Astrocyte of the cerebellum (primary cell): ENCODE data around the gene SH3RF3.

Source experiments
- DNase-seq: peaks from one replicate; pipeline ENCODE4 v3.0.0-alpha.2; 2011; ENCODE audit warnings: low read depth
- H3K4me3 ChIP-seq: 2 replicates; pipeline ENCODE4 v1.5.1; 2011; ENCODE audit warnings: mild to moderate bottlenecking, low read depth, low read length, moderate library complexity
- in situ Hi-C: cut with HindIII; loops from 2 replicates; pipeline ENCODE4 v1.10.0; 2017; ENCODE audit warnings: low sequenced_read_pairs
- TF ChIP-seq, protein P1 (sequence below): IDR thresholded peaks from 2 replicates; pipeline ENCODE4 v1.5.1; 2012; ENCODE audit warnings: low read length, low read depth, moderate library complexity, mild to moderate bottlenecking; ENCODE audit errors: missing control alignments

The SH3RF3 gene

DNA sequence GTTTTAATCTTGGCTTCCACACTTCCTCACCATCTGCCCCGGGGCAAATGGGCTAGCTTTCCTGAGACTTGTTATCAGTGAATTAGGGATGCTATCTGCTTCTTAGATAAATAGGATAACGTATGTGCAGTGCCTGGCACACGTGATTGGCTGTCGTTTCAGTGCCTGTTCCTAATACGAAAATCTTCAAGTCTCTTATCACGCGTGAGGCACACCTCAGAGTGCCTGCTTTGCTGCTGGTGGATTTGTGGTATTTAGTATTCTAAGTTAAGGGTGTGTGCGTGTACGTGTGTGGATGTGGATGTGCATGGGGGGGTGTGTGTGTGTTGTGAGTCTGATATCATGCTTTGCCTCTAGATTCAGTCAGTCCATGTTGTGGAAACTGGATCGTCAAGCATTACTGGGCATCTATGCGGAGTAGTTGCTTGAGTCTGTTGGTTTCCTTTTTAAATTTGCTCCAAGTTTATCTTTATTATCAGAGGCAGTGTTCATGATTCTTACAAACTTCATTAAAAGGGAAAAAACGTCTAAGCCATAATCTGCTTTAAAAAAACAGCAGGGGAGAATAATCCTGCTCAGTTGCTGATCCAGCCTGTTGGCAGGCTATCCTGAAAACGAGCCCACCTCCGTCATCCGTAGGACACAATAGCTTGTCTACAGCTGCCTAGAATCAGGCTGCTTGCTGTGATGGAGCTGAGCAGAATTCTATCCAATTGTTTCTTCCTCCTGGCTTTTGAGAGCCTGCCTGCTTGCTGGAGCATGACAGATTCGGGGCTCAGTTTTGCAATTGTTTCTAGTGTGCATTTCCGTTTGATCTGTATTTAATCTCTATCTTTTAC, 6.6 kb downstream of the SH3RF3 start:
- peak; percentile 82 for DNase-seq
- no peak overlapping the region for H3K4me3 ChIP-seq
- in situ Hi-C loops: loop anchor here (5.0 kb wide), 1 partner anchor 107 kb away; no protein-coding TSS in a partner anchor
- TF ChIP-seq, protein P1, sequence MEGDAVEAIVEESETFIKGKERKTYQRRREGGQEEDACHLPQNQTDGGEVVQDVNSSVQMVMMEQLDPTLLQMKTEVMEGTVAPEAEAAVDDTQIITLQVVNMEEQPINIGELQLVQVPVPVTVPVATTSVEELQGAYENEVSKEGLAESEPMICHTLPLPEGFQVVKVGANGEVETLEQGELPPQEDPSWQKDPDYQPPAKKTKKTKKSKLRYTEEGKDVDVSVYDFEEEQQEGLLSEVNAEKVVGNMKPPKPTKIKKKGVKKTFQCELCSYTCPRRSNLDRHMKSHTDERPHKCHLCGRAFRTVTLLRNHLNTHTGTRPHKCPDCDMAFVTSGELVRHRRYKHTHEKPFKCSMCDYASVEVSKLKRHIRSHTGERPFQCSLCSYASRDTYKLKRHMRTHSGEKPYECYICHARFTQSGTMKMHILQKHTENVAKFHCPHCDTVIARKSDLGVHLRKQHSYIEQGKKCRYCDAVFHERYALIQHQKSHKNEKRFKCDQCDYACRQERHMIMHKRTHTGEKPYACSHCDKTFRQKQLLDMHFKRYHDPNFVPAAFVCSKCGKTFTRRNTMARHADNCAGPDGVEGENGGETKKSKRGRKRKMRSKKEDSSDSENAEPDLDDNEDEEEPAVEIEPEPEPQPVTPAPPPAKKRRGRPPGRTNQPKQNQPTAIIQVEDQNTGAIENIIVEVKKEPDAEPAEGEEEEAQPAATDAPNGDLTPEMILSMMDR: no peak

DNA sequence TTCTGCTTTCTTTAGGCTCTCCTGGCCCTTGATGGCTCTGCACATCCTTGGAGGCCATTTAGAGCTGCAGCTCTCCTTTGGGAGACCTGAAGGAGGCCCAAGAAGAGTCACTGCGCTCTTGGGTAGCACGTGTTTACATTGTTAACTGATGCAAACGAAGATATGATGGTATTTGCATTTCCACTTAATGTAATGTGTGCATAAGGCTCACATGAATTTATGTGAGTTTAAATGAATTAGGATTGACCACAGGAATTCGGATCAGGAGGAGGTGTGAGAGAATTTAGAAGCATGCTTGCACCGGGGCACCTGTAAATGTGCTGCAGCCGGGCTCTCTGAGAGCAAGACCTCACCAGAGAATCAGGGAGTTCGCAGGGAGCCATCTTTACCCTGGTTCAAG, 7.5 kb downstream of the SH3RF3 start:
- no peak overlapping the region for H3K4me3 ChIP-seq
- DNase-seq: no peak
- in situ Hi-C loops: loop anchor here (5.0 kb wide), 1 partner anchor 106 kb away; no protein-coding TSS in a partner anchor
- TF ChIP-seq, protein P1: no peak

DNA sequence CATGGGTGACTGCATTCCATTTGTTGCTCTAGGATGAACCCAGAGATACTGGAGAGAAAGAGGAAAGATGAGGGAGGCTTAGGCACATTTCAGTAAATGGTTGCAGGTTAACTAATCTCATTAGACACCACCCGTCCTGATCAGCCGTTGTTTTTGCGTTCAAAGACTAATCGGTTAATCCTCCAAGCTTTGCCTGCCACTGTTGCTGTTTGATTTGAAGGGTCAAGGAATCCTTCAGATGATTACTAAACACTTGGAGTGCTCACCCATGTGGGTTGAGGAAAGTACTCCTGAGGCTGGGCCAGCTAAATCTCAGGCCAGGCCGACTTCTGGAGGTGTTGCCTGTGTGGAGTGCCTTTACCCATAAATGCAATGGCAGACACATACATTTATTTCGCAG, 8.6 kb downstream of the SH3RF3 start:
- no peak overlapping the region for H3K4me3 ChIP-seq
- no peak for DNase-seq
- TF ChIP-seq, protein P1: no peak
- in situ Hi-C loops: loop anchor here (5.0 kb wide), 1 partner anchor 105 kb away; no protein-coding TSS in a partner anchor

DNA sequence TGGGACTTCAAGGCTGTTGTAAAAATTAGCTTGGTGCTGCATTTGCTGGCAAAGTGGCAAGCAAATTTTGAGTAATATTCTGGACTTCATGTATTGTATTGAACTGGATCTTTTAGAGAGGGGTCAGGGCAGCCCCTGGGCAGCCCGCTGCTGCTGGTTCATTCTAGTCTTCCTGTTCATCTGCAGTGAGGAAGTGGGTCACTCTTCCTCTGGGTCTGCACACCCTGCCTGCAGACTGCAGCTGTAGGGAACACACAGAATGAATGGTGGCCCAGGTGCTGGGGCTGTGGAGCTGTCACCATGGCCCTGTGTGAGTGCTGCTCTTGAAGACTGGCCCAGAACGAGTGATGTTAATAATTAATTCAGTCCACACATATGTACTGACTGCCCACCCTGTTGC, 9.4 kb downstream of the SH3RF3 start:
- in situ Hi-C loops: loop anchor here (5.0 kb wide), 1 partner anchor 104 kb away; no protein-coding TSS in a partner anchor
- TF ChIP-seq, protein P1: no peak
- DNase-seq: no peak
- no peak overlapping the region for H3K4me3 ChIP-seq

DNA sequence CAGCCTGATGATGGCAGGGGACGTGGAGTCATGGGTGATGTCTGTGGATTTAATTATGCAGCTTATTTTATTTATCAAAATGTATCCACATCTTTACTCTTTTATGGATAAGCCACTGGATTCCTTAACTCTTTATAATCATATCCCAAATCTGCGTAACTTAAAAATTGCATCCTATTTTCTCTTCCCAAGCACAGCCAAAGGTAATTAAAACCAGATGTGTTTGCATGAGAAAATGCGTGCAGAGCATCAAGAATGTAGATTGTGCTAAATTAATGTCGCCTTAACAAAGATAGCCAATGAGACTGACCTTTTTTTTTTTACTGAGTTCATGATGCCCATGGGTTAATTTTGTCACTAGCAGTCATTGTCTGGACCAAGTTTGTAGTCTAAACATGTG, 10.0 kb downstream of the SH3RF3 start:
- no peak for DNase-seq
- TF ChIP-seq, protein P1: no peak
- in situ Hi-C loops: loop anchor here (5.0 kb wide), 1 partner anchor 103 kb away; no protein-coding TSS in a partner anchor
- no peak overlapping the region for H3K4me3 ChIP-seq

DNA sequence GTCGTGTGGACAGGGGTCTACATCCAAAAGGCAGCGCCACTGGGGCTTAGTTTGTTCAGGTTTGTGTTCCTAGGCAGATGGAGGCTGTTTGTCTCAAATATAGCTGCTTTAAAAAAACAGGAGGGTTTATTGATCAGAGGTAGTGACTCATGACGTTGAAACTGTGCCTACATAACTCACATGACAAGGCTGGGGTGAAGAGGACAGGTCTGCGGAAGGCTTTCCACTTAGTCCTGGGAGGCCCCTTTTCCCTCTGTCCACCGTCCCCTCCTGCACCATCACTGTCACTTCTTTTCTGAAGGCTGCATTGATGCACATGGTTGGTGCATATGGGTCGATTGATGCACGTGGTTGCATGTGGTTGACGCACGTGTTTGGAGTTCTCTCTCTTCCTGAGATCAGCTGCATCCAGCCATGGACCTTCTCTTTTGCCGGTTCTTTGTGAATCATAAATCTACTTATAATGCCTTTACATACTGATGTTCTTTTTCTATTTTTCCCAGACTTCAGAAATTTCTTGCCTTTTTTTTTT, 10.9 kb downstream of the SH3RF3 start:
- TF ChIP-seq, protein P1: no peak
- DNase-seq: no peak
- H3K4me3 ChIP-seq: no peak overlapping the region
- in situ Hi-C loops: loop anchor here (5.0 kb wide), 1 partner anchor 102 kb away; no protein-coding TSS in a partner anchor
